Fibroblast of peridontal ligament (primary cell): ENCODE results near the gene MTHFD1L.

ENCODE experiments used
- DNase-seq: peaks from one replicate; pipeline ENCODE4 v3.0.0-alpha.2; 2010; ENCODE audit errors: extremely low read depth

MTHFD1L gene

DNA sequence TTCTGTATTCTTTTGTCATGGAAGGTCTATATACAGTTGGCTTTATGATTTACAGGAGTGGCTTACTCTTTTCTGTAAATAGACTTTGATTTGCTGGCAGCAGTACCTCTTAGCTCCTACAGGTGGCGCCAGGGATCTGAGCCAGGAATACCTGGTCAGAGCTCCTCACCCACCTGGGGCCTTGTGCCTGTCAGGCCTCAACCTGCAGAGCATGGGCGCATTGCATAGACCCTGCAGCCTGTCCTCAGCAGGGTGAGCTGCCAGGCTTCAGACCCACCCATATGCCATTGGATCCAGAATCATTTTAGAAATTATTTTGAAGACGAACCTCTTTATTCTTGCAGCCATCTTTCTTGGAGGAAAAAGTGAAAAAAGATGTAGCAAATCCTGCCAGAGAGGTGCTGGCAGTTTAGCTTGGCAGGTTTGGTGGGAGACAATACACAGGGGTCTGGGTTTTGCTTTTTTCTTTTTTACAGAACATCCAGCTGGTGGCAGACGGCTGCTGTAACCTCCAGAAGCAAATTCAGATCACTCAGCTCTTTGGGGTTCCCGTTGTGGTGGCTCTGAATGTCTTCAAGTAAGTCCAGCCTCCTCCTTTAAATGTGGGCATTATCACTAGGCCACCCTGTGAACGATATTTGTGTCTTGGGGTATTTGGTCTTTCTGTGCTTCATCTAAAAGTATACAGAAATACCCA lies 149.1 kb downstream of the MTHFD1L start:
- peak; percentile 68 for DNase-seq

DNA sequence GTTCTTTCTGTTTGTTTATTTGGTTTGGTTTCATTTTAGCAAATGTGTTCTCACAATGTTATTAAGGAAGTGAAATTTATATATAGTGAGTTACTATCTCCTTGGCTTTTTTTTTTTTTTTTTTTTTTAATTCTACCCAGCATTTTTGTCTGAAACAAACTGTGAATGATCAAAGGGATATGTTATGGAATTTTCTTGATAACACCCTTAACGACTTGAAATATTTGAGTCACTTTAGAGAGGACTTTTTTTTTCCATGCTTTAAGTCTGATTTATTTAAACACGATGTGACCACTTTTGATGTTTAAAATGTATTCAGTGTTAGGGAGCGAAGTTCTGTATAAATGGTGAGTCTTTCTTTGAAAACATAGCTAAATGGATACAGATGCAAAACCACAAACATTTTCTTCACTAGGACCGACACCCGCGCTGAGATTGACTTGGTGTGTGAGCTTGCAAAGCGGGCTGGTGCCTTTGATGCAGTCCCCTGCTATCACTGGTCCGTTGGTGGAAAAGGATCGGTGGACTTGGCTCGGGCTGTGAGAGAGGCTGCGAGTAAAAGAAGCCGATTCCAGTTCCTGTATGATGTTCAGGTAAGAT lies 149.7 kb downstream of the MTHFD1L start:
- DNase-seq: peak; percentile 71

DNA sequence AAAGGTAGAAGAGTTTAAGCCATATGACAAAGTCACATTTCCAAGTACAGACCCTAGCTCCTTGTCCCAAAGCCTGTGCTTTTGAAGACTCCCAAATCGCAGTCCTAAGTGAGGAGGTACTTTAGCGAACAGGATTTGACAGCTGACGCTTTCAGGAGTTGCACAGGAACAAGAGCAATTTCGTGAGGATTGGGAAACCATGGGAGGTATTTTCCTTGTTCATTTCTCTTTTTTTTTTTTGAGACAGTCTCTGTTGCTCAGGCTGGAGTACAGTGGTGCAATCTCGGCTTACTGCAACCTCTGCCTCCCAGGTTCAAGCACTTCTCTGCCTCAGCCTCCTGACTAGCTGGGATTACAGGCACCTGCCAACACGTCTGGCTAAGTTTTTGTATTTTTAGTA lies 150.6 kb downstream of the MTHFD1L start:
- no peak for DNase-seq

DNA sequence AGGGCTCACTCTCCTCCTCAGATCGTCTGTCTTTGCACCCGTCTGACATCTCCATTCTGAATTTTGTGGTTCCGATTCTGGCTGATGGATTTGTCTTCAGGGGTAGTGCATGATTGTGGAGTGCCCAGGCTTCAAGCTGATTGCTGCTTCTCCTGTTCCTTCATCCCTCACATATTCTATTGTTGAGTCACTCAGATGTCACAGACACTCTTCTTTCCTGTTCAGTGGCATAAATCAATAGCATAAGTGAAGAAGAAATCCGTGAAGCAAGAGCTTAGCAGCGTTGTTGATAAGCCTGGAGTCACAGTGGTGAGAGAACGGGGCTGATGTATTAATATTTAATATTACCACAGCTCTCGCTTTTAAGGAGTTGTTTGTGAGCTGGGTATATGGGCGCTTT lies 152.5 kb downstream of the MTHFD1L start:
- DNase-seq: no peak

DNA sequence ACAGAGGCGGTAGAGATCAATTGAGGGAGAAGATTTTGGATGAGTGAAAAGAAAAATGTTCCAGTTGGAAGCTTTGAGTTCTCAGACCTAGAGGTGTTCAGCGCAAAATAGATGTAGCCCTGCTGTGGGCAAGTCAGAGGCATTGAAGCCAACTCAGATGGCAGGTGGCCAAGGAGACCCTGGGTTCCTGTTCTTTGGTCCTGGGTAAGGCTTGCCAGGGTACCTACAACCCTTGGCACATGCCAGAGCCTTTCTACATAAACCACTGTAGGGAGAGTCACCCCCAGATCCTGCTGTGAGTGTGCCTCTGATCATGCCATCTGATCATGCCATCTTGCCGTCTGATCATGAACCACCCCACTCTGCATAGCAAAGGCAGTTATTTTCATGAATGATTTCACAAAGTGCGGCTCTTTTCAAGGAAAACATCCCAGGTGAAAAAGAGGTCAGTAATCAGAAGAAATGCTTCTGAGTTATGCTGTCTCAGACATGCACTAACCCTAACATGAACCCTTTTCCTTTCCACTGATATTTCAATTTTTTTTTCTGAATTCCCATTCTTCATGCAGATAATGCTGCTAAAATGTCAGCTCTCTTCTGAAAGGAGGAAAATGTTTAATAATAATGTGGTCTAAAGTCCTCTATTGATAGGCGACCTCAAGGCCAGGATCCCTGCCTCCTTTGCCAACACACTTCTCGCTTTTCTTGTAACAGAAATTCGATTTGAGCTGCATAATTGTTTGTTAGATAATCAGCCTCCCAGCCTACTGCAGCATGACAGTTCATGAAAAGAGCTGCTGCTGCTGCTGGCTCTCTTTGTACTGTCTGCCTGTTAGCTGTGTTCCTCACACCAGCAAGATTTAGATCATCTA lies 153.6 kb downstream of the MTHFD1L start:
- DNase-seq: no peak

DNA sequence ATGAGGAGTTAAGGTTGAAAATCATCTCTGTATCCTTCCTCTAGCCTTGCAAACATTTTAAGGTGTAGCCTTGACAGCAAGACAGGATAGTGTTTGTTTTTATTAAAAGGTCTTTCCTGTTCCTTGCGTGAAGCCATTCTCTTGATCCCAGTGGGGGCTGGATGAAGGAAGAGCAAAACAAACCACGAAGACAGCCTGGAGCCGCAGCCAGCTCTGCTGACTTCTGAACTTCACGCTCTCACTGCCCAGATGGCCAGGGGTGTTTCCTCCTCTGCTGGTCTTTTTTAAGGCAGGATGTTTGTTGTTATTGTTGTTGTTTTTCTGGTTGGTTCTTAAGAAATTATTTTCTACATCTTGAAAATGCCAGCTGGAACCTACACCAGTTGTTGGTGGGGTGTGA lies 156.4 kb downstream of the MTHFD1L start:
- no peak for DNase-seq

DNA sequence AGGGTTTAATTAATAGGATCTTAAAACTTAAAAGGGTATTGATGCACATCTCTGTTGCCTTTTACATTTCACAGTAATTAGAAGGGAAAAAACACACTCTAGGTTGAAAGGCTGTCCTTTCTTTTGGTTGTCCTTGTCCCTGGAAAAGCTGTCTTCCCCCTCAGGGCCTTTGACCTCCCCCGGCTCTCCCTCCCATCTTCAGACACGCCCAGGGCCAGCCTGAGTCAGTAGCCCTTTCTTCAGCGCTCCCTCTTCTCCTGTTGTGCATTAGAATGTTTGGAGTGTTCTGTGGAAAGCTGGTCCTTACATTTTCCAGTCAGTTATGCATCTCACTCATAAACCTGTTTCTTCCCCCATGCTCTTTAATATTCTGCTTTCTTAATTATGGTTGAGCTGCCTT lies 157.0 kb downstream of the MTHFD1L start:
- no peak for DNase-seq

DNA sequence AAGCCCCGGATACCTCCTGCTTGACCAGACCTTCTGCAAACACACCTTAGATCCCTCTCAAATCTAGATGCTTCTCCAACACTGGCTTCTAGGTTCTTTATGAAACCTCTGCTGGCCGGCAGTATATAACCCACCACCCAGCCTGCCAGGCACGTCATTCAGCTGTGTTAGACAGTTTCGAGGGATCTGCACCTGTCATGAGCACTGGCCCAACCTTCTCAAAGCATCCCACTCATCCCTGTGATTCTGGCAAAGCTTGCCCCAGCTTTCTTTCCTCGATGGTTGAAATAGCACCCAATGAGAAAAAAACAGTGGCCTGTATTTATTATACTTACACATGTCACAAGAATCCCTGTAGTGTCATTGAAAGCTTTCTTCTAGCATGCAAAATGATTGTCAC lies 157.8 kb downstream of the MTHFD1L start:
- no peak for DNase-seq

DNA sequence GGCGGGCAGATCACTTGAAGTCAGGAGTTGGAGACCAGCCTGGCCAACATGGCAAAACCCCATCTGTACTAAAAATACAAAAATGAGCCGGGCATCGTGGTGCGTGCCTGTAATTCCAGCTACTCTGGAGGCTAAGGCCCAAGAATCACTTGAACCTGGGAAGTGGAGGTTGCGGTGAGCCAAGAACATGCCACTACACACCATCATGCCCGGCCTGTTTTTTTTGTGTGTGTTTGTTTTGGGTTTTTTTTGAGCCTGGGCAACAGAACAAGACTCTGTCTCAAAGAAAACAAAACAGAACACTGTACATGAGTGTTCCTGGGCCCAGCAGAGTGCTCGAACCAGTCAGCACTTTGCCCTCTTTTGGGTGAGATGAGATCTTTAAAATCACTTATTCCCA lies 159.1 kb downstream of the MTHFD1L start:
- no peak for DNase-seq

DNA sequence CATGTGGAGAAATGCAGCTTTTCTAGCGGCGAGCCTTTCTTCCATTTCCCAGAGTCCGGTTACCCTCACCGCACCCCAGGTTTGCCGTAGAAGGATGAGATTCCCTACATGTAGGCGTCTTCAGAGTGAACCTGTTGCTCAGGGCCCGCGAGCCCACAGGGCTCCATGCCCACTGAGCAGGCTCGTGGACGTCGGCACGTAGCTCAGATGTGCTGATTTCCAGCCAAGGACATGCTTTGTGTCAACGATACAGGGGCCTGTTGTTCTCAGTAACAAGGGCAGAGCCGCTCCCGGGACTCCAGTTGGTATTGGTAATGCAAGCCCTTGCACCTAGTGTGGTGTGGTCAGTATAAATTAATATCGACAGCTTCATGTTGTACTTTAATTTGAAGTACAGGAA lies 159.6 kb downstream of the MTHFD1L start:
- no peak for DNase-seq

DNA sequence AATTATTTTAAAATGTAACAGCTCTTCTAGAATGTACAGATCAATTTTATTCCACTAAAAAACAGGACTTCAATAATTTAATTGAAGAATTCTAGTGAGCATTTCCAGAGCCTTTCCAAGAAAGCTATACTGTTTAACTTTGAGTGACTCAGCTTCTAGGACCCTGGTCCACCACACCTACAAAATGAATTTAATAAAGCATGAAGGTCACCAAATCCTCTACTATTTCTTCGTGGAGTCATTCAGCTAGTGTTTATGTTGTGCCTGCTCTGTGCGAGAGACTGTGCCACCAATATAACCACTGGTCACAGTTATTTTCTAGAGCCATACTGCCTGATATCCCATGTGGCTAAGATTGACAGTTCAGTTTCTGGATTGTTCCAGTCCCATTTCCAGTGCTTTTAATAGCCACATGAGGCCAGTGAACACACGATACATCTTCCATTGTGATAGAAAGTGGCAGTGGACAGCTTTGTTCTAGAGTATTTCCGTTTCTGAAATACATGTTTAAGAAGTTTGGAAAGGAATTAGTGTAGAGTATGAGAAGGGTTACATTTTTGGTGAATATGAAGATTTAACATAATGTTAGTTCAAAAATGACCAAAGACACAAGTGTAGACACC lies 160.7 kb downstream of the MTHFD1L start:
- no peak for DNase-seq

DNA sequence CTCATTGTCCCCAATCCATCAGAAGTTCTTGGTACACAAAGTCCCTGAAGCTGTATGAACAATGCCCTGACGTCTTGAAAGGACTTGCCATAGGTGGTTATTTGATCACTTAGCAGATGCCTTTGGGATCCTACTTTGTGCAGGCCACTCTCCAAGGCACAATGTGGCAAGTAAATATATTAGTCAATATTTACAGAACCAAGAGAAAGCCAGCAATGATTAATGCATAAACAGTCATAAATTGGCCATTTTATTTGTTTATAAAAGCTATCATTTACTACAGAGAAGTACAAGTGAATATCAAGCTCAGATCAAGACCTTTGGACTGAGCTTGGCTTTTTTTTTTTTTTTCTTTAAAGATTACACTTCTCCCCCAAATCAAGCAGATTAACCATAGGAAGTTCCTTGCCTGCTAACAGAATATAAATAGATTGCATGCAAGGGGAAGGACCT lies 161.8 kb downstream of the MTHFD1L start:
- no peak for DNase-seq

DNA sequence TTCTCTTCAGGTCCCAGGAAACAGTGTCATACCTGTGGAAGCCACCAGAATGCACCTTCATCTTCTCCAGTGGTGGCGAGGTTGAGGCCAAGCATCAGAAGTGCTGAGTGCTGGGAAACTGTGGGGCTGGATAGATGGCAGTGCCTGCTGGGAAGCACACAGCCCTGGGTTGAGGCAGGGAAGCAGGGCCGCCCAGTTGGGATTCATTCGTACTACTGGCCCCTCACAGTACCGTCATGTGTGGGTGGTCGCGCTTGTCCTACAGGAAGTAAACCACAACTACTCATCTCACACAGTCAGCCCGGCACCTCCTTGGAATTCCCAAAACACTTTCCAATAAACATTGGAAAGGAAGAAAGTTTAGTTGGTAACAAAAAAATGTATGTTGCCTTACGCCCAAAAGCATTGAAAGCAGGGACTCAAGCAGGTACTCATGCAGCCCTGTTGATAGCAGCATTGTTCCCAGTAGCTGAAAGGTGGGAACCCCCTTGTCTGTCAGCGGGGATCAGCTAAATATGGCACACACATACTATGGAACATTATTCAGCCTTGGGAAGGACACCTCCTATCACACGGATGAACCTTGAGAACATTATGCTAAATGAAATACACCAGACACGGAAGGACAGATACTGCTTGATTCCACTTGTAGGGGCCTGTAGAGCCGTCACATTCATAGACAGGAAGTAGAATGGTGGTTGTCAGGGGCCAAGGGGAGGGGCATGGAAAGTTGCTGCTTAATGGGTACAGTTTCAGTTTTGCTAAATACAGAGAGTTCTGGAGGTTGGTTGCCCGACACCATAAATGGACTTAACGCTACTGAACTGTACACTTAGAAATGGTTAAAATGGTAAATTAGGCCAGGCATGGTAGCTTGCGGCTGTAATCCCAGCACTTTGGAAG lies 162.7 kb downstream of the MTHFD1L start:
- no peak for DNase-seq

DNA sequence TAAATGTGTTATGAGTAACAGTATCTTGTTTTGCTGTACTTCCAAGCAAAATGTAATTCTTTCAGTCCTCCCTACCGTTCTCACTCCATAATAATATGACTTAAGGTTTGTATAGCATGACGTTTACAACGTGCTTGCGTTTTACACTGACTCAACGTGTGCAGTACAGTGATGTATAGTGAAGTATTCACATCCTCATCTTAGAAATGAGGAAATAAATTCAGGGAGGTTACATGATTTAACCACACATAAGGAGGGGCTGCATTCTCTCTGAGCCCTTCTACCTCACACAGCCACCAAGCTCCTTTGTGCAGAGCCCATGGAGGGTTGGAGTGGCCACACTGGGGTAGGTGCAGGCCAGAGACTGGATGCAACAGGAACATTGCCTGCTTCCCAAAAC lies 164.5 kb downstream of the MTHFD1L start:
- DNase-seq: no peak

DNA sequence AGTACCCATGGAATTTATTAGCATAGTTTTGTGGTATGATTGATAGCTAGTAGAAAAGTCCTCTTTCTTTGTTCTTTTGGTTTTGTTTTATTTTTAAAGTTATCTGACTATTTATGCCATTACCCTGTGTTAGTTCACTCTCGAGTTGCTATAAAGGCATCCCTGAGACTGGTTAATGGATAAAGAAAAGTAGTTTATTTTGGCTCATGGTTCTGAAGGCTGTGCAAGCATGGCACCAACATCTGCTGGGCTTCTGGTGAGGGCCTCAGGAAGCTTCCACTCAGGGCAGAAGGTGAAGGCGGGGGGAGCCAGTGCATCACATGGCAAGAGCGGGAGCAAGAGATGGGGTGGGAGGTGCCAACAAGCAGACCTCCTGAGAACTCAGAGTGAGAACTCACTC lies 166.5 kb downstream of the MTHFD1L start:
- no peak for DNase-seq

DNA sequence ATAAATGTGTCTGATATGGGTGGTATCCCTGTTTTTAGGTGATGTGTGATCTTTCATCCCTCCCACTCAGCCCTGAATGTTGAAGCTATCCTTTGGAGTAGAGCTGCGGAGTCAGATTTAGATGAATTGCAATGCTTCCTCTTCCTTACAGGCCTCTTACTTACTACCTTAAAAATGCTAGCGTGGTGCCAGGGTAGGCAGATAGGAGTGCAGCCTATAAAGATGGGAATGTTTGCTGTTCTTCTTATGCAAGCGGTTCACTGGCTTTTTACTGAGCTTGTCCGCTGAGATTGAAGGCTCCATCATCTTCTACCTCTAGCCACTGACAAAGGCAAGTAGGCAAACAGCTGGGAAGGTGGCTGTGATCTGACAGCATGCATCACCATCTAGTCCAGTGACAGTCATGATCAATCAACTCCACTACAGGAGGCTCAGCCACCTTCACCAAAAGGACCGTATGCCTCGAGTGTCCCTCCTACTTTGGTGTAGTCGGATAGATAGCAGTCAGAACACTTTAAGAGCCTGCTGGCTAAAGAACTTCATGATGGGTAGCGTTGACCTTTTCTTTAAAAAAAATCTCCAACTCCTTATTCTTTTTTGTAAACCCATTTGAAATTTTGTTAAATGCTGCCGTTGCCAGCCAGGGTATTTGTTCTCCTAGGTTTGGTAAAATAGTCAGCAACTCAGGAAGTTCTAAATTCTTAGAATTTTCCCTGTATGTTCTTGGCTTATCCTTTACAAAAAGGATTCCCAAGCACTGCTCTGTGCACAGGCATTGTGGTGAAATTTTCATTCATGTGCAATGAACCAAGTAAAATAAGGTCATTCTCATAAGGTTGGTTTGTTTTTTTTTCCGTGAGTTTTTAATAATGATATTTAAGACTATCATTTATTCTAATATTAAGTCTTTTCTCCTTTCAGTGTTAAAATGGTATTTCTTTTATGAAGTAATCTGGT lies 169.6 kb downstream of the MTHFD1L start:
- DNase-seq: no peak

DNA sequence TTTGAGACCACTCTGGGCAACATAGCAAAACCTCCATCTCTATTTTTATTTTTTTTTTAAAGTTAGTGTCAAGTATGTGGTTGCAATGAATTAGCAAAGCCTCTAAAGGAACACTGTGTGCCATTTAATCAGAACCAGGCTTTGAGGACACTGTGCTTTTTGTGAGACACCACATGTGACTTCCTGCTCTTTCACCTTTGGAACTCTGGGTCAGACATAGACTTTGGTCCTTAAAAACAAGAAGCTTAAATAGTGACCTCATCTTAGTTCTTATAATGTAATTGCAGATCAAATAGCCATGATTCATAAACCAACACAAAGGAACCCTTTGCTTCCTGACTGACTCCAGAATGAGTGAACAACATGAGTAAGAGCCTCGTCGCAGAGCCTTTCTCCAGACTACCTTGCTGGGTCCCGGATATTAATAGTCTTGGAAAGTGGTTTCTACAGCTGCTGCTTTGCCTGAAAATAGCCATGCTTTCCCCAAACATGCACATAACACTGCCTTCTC lies 170.8 kb downstream of the MTHFD1L start:
- peak; percentile 87 for DNase-seq

DNA sequence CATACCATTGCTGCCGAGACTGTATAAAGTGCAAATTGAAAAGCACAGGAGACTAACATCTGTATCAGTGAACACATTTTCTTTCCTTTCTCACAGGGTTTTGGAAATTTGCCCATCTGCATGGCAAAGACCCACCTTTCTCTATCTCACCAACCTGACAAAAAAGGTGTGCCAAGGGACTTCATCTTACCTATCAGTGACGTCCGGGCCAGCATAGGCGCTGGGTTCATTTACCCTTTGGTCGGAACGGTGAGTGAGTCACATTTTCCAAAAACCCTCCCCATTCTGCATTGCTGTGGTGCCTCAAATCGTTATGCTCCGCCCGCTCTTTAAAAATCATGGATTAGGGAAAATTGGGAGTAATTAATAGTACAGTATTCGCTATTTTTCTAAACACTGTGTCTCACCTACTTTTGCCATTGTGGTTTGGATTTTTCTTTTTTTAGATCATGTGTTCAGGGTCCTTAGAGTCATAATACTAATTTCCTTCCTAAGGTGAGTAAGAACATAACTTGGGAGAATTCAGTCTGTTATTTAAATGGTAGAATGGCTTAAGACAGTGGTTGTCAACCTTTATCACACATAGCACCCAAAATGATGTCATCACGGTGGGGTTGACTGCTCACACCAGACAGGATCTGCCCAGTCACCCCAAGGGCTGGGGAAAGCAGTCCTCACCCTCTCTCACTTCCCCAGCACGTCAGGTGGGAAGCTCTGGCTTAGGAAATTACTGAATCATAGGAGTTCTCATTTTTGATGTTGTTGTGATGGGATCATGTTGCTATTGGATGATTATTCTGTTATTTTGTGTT lies 171.6 kb downstream of the MTHFD1L start:
- DNase-seq: no peak

DNA sequence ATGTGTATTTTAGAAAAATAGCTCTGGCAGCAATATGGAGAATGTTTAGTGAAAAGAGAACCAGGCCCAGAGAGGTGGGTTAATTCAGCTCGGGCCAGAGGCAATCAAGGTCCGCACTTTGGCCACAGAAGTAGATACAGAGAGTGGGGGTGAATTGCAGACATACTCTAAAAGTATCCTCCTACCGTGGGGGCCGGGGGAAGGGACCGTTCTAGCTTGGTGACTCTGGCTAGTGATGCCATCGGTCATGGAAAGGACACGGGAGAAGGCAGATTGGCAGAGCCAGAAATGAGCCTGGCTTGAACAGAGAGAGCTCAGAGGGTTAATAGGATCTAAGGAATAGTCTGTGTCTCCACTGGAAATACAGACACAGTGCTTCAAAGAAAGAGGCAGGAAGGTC lies 173.1 kb downstream of the MTHFD1L start:
- no peak for DNase-seq
